HEK293T (cell line): ENCODE data around the gene GPR146.

Source experiments
- ARNT ChIP-seq: fragments of 450-650 bp; IDR thresholded peaks from 2 replicates; pipeline ENCODE4 v1.6.1; 2017; ENCODE audit warnings: mild to moderate bottlenecking
- BHLHE40 ChIP-seq: fragments of 450-650 bp; IDR thresholded peaks from 2 replicates; pipeline ENCODE4 v1.6.1; 2016; ENCODE audit warnings: mild to moderate bottlenecking, moderate library complexity, borderline replicate concordance
- CTBP1 ChIP-seq: fragments of 450-650 bp; IDR thresholded peaks from 2 replicates; pipeline ENCODE4 v1.6.1; 2016; ENCODE audit warnings: borderline replicate concordance
- ELF4 ChIP-seq: fragments of 450-650 bp; IDR thresholded peaks from 2 replicates; pipeline ENCODE4 v1.6.1; 2017; ENCODE audit warnings: antibody characterized with exemption
- FOXA1 ChIP-seq: fragments of 450-650 bp; IDR thresholded peaks from 2 replicates; pipeline ENCODE4 v1.6.1; 2016; ENCODE audit warnings: mild to moderate bottlenecking
- FOXK2 ChIP-seq: fragments of 450-650 bp; IDR thresholded peaks from 2 replicates; pipeline ENCODE4 v1.6.1; 2016; ENCODE audit warnings: mild to moderate bottlenecking
- FOXM1 ChIP-seq: fragments of 450-650 bp; IDR thresholded peaks from 2 replicates; pipeline ENCODE4 v1.6.1; 2017; ENCODE audit warnings: mild to moderate bottlenecking, borderline replicate concordance
- HDGF ChIP-seq: fragments of 450-650 bp; IDR thresholded peaks from 2 replicates; pipeline ENCODE4 v1.6.1; 2017; ENCODE audit warnings: antibody characterized with exemption, borderline replicate concordance
- LEF1 ChIP-seq: fragments of 450-650 bp; IDR thresholded peaks from 2 replicates; pipeline ENCODE4 v1.6.1; 2017; ENCODE audit warnings: mild to moderate bottlenecking, borderline replicate concordance
- NFRKB ChIP-seq: fragments of 450-650 bp; IDR thresholded peaks from 2 replicates; pipeline ENCODE4 v1.6.1; 2016; ENCODE audit warnings: mild to moderate bottlenecking, moderate library complexity
- SP1 ChIP-seq: fragments of 450-650 bp; IDR thresholded peaks from 2 replicates; pipeline ENCODE4 v1.6.1; 2017
- SUZ12 ChIP-seq: fragments of 450-650 bp; IDR thresholded peaks from 2 replicates; pipeline ENCODE4 v1.6.1; 2016; ENCODE audit warnings: mild to moderate bottlenecking
- TARDBP ChIP-seq: fragments of 450-650 bp; IDR thresholded peaks from 2 replicates; pipeline ENCODE4 v1.6.1; 2016
- TF ChIP-seq, protein P1 (sequence below): fragments of 450-650 bp; IDR thresholded peaks from 2 replicates; pipeline ENCODE4 v1.6.1; 2016

DNA sequence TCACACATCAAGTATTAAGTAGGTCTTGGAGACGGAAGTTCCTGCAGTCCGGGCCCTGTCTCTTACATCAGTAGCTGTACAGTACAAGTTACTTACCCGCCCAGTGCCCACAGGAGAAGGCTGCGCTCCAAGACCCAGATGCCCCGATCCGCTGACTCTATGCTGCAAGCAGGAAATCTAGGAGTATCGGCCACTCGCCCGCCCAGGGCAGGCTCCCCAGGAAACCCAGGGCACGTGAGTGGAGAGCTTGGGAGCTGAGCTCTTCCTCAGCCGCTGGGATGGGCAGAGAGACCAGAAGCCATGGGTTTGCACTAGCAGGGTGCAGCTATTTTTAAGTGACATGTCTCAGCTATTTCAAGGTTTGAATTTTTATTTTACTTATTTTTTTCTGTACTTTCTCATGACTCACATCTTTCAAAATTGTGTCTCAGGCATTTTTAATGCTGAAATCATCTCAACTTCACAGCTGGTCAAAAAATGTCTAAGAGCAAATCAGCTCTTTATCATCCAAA, 41.6 kb downstream of the GPR146 start:
- TF ChIP-seq, protein P1, sequence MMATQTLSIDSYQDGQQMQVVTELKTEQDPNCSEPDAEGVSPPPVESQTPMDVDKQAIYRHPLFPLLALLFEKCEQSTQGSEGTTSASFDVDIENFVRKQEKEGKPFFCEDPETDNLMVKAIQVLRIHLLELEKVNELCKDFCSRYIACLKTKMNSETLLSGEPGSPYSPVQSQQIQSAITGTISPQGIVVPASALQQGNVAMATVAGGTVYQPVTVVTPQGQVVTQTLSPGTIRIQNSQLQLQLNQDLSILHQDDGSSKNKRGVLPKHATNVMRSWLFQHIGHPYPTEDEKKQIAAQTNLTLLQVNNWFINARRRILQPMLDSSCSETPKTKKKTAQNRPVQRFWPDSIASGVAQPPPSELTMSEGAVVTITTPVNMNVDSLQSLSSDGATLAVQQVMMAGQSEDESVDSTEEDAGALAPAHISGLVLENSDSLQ = no peak
- TF ChIP-seq FOXK2 (no peak), TARDBP (no peak), CTBP1 (no peak), SP1 (no peak), BHLHE40 (no peak), HDGF (no peak), FOXM1 (no peak), NFRKB (no peak), ARNT (no peak), SUZ12 (no peak), ELF4 (no peak), LEF1 (no peak), FOXA1 (no peak)
